ENCODE measurements around the gene EIF1AX. TPM values are rescaled to one million over a fixed set of nuclear protein-coding genes. Genes with fewer than 3 reads are reported as not detected.
A peak's percentile ranks its signal among the peaks of the same experiment; 100 is the strongest.

Gene EIF1AX
- total and polyA plus RNA-seq, 9 of the 15 experiments (the other 6 are each of a cell fraction or from before 2014, with no cell fraction given), result 54.2 to 178 (median 73.5) TPM

DNA sequence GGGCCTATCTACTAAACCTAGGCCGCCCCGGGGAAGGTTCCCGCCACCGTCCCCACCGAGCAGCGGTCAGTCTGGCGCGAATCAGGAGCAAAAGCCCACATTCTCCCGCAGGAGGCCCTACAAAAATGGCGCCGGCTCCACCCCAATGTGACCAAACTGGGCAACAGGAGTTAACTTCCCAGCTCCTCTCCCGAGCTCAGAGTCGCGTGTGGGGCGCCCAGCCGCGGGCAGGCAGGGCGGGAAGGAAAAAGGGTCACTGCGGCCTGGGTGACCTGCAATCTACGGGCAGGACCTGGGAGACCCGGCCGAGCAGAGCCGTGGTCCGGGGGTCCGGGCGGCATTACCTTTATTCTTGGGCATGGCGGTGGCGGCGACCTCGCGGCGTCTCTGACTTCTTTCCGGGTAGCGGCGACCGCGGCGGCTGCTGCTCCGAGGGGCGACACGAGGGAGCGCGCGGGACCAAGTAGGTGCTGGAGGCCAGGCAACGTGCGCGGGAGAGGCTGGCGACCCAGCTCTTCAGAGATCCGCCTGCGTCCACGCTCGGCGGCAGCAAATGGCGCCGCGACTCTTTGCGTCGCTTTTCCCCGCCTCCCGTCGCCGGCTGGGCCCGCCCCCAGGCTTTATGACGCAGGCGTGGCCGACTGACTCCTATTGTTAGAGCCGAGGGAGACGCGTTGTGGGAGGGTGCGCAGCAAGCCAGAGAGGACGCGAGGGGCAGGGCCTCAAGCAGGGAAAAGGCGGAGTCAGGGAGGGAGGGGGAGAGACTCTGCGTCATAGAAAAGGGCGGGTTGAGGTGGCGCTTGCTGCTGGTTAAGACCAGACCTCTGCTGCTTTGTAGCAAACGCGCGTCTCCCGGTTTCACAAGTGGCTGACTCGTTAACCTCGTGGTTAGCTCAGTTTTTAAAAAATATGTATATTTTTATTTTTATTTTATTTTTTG is at the start of gene EIF1AX (continued):
- no peak for TF ChIP-seq CTCF (IDR thresholded peaks at IDR 0.05 in 2 of 3, conservative IDR thresholded peaks at IDR 0.05 in 1 of 3; ENCODE audit: insufficient read depth in 2 of 3, low read depth in 1 of 3, low read length in 3 of 3)
- no peak for TF ChIP-seq SRSF1 (IDR thresholded peaks at IDR 0.05; ENCODE audit: low read depth, low read length)
- TF ChIP-seq FOXM1 (IDR thresholded peaks at IDR 0.05; ENCODE audit: low read depth), result no peak
- TF ChIP-seq FOXM1 (CRISPR knock-in tag; IDR thresholded peaks at IDR 0.05; ENCODE audit: low read depth), result no peak
- no peak for TF ChIP-seq TCF15 (CRISPR knock-in tag; IDR thresholded peaks at IDR 0.05)
- no peak for TF ChIP-seq SMARCA4 (IDR thresholded peaks at IDR 0.05)
- TF ChIP-seq CREBBP (IDR thresholded peaks at IDR 0.05; ENCODE audit: low read depth, low read length), result no peak
- no peak for TF ChIP-seq ZNF512 (tag; IDR thresholded peaks at IDR 0.05)
- no peak for TF ChIP-seq POLR2AphosphoS2 (IDR thresholded peaks at IDR 0.05; ENCODE audit: low read length)
- TF ChIP-seq, protein P1, sequence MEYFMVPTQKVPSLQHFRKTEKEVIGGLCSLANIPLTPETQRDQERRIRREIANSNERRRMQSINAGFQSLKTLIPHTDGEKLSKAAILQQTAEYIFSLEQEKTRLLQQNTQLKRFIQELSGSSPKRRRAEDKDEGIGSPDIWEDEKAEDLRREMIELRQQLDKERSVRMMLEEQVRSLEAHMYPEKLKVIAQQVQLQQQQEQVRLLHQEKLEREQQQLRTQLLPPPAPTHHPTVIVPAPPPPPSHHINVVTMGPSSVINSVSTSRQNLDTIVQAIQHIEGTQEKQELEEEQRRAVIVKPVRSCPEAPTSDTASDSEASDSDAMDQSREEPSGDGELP (CRISPR knock-in tag; IDR thresholded peaks at IDR 0.05; ENCODE audit: borderline replicate concordance), result peak; percentile 53; the same call in 1 of the 2 replicates
- peak in 1 of 2 experiments; percentile 66; a peak in 2 of 4 replicates for TF ChIP-seq HDAC1 (IDR thresholded peaks at IDR 0.05)
- TF ChIP-seq CBFB (CRISPR knock-in tag; IDR thresholded peaks at IDR 0.05), result no peak
- no peak for TF ChIP-seq AFF4 (CRISPR knock-in tag; IDR thresholded peaks at IDR 0.05)
- TF ChIP-seq, protein P2, sequence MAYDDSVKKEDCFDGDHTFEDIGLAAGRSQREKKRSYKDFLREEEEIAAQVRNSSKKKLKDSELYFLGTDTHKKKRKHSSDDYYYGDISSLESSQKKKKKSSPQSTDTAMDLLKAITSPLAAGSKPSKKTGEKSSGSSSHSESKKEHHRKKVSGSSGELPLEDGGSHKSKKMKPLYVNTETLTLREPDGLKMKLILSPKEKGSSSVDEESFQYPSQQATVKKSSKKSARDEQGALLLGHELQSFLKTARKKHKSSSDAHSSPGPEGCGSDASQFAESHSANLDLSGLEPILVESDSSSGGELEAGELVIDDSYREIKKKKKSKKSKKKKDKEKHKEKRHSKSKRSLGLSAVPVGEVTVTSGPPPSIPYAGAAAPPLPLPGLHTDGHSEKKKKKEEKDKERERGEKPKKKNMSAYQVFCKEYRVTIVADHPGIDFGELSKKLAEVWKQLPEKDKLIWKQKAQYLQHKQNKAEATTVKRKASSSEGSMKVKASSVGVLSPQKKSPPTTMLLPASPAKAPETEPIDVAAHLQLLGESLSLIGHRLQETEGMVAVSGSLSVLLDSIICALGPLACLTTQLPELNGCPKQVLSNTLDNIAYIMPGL (CRISPR knock-in tag; IDR thresholded peaks at IDR 0.05), result no peak
